Measurements from ENCODE around the gene NOPCHAP1.

The NOPCHAP1 gene

DNA sequence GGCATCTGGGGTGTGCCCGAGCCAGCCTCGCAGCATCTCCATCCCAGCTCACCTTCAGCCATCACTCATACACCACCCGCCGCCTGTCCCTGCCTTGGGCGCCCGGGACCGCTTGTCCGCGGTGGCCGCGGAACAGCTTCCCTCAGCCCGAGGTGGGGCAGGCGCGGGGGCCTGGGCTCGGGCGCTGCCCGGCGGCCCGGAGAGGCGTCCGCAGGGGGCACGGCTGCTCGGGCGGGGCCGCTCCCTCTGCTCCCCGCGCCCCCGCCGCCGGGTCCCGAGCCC lies 28.5 kb upstream of the NOPCHAP1 start:
- Mint-ChIP-seq H3K27me3 (peaks cover 4% of the 10 kb centered on the region), H3K27ac (peak overlapping the region; percentile 85)
- peak in 1 of 2 donors; percentile 30 for DNase-seq (ENCODE audit: low spot score in 2 of 2)

DNA sequence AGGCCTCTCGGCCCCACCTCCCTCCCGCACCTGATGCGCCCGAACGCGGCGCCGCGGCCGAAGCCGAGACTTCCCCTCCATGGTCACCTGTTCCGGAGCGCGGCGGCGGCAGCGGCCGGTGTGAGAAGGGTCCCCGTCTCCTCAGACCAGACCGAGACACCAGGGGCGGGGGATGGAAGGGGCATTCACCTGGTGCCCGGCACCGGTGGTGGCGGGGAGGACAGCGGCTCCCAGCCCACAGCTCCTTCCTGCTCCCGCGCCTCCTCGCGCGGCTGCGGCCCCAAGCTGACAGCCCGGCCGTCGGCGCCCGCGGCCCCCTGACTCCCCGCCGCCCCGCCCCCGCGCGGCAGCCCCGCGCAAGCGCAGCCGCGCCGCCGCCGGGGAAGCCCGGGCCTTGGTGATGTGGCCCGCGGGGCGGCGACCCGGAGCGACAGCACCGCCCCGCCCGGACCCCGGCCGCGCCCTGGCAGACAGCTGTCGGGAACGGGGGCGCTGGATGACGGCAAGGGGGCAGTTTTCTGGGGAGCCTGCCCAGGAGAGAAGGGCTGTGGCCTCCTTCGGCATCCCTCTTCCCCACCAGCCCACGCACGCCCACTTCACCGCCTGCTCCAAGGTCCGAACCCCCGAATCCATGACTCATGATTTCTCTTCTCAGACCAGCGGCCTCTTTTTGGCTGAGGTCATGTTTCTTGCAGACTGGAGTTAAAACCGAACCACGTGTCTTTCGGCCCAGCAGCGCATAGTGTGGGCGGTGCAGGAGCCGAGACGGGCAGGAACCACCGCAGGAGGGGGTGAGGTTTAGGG lies 27.9 kb upstream of the NOPCHAP1 start, which contains the start of gene SLC41A2:
Gene SLC41A2 (minus strand): TSS at position 290 of the 804 bp plus-strand sequence. CDS start 29,763 bp downstream, outside the sequence.
- H3K36me3 Mint-ChIP-seq = no peaks in the 10 kb centered on the region
- DNase-seq (ENCODE audit: low spot score in 2 of 2) = peak; percentile 82 to 84
- H3K27ac Mint-ChIP-seq = peak within 1 kb of the TSS; percentile 96
- ATAC-seq (ENCODE audit: low read depth) = peak; percentile 86
- H3K4me3 Mint-ChIP-seq = peak within 1 kb of the TSS; percentile 95
- peaks cover 13% of the 10 kb centered on the region for H3K4me1 Mint-ChIP-seq
- H3K9me3 Mint-ChIP-seq = no peaks in the 10 kb centered on the region
- peaks cover 4% of the 10 kb centered on the region for H3K27me3 Mint-ChIP-seq

More for the DNA sequence above, 28.5 kb upstream of the NOPCHAP1 start:
- Mint-ChIP-seq H3K4me3 (peak overlapping the region; percentile 90), H3K4me1 (peaks cover 15% of the 10 kb centered on the region), H3K9me3 (no peaks in the 10 kb centered on the region), H3K36me3 (no peaks in the 10 kb centered on the region)
- ATAC-seq (ENCODE audit: low read depth) = peak; percentile 21

DNA sequence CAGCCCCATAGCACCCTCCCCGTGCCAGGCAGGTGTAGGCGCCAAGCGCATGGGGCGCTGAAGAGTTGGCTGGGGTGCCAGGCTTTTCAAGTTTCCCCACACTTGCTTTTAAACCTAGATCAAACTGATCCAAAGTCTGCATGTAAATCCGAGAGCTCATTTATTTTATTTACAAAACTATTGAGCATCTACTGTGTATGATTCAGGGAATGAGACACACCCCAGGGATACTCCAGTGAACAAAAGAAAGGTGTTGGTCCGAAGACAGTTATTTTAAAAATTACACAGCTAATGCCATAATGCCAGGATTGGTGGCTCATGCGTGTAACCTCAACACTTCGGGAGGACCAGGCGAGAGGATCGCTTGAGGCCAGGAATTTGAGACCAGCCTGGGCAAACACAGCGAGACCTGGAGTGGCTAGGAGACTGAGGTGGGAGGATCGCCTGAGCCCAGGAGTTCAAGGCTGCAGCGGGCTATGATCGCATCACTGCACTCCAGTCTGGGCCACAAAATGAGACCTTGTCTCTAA lies 27.2 kb upstream of the NOPCHAP1 start:
- Mint-ChIP-seq H3K27me3 (peaks cover 4% of the 10 kb centered on the region), H3K27ac (peak overlapping the region; percentile 96), H3K4me1 (peaks cover 13% of the 10 kb centered on the region), H3K4me3 (peak overlapping the region; percentile 95), H3K9me3 (no peaks in the 10 kb centered on the region), H3K36me3 (no peaks in the 10 kb centered on the region)
- ATAC-seq (ENCODE audit: low read depth) (no peak), DNase-seq (ENCODE audit: low spot score in 2 of 2) (no peak)

DNA sequence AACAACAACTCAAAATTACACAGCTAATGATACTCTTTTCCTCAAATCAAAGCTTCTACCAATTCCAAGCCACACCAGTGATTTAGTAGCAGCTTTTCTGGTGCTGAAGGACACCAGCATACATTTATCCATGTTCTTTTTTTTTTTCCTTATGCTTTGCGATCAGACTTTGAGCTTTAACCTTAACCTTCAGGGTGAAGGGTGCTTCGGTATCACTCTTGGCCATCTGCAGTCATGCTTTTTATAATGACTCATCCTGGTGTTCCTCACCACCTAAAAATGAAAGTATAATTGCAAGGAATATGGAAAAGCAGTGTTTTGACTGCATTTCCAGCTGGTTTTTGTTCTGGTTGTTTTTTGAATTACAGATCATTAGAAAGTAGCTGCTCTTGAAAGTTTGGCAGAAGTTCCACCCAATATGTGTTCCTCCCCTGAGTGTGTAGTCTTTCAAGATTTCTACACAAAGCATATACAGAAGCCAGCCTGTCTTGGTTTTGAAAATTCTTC lies 26.7 kb upstream of the NOPCHAP1 start:
- Mint-ChIP-seq H3K4me1 (peaks cover 13% of the 10 kb centered on the region), H3K9me3 (no peaks in the 10 kb centered on the region), H3K36me3 (no peaks in the 10 kb centered on the region), H3K27ac (peak overlapping the region; percentile 96), H3K27me3 (peaks cover 4% of the 10 kb centered on the region), H3K4me3 (peak overlapping the region; percentile 95)
- DNase-seq (ENCODE audit: low spot score in 2 of 2) = no peak
- no peak for ATAC-seq (ENCODE audit: low read depth)

DNA sequence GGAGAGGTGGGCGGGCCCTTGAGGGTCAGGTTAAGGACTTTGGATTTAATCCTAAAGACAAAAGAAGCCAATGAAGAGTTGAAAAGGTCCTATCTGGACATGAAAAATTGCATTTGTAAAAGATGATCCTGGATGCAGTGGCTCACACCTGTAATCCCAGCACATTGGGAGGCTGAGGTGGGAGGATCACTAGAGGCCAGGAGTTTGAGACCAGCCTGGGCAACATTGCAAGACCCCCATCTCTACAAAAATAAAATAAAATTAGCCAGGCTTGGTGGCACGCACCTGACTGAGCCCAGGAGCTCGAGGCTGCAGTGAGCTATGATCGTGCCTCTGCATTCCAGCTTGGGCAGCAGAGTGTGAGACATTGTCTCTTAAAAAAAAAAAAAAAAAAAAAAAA lies 25.7 kb upstream of the NOPCHAP1 start:
- Mint-ChIP-seq H3K27ac (no peak overlapping the region), H3K9me3 (no peaks in the 10 kb centered on the region), H3K36me3 (no peaks in the 10 kb centered on the region), H3K27me3 (peaks cover 4% of the 10 kb centered on the region), H3K4me3 (no peak overlapping the region), H3K4me1 (peaks cover 13% of the 10 kb centered on the region)
- ATAC-seq (ENCODE audit: low read depth) (no peak), DNase-seq (ENCODE audit: low spot score in 2 of 2) (no peak)

DNA sequence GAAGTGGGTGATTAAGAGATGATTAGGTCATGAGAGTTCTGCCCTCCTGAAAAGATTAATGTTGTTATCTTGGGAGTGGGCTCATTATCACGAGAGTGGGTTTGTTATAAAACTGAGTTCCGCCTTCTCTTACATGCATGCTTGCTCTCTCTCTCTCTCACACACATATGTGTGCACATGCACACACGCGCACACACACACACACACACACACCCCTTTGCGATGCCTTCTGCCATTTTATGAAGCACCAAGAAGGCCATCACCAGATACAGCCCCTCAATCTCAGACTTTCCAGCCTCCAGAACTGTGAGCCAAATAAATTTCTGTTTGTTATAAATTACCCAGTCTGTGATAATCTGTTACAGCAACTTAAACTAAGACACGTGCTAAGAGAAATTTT lies 22.4 kb upstream of the NOPCHAP1 start:
- no peaks in the 10 kb centered on the region for H3K36me3 Mint-ChIP-seq
- no peak overlapping the region for H3K27ac Mint-ChIP-seq
- no peak for ATAC-seq (ENCODE audit: low read depth)
- peaks cover 4% of the 10 kb centered on the region for H3K27me3 Mint-ChIP-seq
- peaks cover 18% of the 10 kb centered on the region for H3K4me1 Mint-ChIP-seq
- H3K9me3 Mint-ChIP-seq = no peaks in the 10 kb centered on the region
- no peak overlapping the region for H3K4me3 Mint-ChIP-seq
- no peak for DNase-seq (ENCODE audit: low spot score in 2 of 2)

DNA sequence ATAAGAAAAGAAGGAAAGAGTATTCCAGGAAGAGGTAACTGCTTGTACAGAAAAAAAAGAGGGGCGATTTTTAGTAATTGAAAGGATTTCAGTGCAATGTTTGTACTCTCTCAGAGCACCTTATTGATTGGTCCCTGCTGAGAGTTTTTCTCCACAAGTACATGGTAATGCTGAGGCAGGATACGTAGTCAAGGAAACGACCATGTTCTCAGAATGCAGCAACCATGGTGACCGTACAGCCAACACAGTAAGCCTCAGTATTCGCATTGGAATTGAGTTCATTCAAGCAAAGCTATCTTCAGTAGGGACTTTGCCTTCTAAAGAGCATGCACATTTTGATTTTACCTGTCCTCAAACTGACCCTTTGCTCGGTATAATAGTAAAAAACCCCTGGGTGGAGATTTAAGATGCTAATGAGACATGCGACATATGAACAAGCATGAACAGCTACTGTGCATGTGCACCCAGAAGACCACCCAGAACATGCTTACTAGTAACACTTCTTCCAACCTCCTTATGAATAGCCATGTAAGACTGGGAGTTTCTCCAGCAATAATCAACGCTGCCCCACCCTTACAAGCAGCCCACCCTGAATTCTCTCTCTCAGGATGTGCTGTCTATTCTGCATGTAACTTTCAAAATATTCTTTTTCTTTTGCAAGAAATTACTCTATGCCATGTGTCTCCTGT lies 21.8 kb upstream of the NOPCHAP1 start:
- no peak overlapping the region for H3K4me3 Mint-ChIP-seq
- DNase-seq (ENCODE audit: low spot score in 2 of 2) = no peak
- H3K27me3 Mint-ChIP-seq = peaks cover 4% of the 10 kb centered on the region
- no peak for ATAC-seq (ENCODE audit: low read depth)
- no peak overlapping the region for H3K27ac Mint-ChIP-seq
- H3K4me1 Mint-ChIP-seq = peaks cover 13% of the 10 kb centered on the region
- no peaks in the 10 kb centered on the region for H3K9me3 Mint-ChIP-seq
- no peaks in the 10 kb centered on the region for H3K36me3 Mint-ChIP-seq

DNA sequence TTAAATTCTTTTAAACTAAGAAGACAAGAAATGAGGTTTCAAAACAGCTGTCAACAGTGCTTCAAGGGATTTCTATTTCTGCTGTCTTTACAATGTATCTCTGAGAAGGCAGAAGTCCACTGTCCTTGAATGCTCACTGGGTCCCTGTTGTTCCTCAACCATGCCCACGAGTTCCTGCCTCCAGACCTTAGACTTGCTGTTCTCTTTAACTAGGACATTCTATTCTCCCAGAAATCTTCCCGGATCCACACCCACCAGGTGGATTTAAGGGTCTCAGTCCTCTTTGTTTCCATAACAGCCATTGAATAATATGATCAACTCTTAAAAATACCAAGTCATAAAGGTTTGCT lies 21.3 kb upstream of the NOPCHAP1 start:
- Mint-ChIP-seq H3K4me1 (peaks cover 14% of the 10 kb centered on the region), H3K27ac (no peak overlapping the region), H3K9me3 (no peaks in the 10 kb centered on the region), H3K36me3 (no peaks in the 10 kb centered on the region), H3K27me3 (peaks cover 4% of the 10 kb centered on the region), H3K4me3 (no peak overlapping the region)
- ATAC-seq (ENCODE audit: low read depth) (no peak), DNase-seq (ENCODE audit: low spot score in 2 of 2) (no peak)

DNA sequence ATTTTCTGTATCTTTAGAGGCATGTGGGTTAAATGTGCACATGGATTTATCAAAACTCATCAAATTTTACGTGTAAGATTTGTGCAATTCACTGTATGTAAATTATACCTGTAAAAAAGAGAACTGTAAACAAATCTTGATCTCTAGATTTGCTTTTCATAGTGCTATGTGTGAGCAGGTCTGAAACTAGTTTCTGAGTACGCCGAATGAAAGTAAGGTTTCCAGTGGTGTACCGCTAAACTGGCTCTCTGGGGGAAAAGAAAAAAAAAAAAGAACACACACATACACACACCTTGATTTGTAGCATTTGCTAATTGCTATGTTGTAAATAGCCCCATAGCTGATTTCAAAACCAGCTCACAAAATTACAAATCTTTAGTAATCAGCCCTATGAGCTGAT lies 19.4 kb upstream of the NOPCHAP1 start:
- ATAC-seq (ENCODE audit: low read depth) (peak; percentile 97), DNase-seq (ENCODE audit: low spot score in 2 of 2) (no peak)
- Mint-ChIP-seq H3K36me3 (no peaks in the 10 kb centered on the region), H3K27ac (peak overlapping the region; percentile 60), H3K9me3 (no peaks in the 10 kb centered on the region), H3K4me1 (peaks cover 14% of the 10 kb centered on the region), H3K4me3 (peak overlapping the region; percentile 39), H3K27me3 (no peaks in the 10 kb centered on the region)

DNA sequence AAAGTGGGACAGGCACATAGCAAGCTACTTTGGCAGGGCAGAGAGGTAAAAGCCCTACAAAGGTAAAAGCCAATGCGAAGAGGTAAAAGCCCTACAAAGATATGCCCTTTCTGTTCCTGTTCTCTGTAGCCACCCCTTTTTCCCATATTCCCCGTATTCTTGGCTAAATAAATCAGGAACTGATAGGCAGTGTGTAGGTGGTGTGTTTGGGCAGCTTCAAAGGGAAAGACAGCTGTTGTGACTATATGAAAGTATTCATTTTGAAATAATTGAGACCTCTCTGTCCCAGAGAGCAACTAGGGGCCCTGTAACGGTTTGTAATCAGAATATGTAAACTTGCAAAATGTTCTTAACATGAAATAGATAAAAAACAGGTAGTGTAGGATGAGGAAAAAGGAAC lies 16.8 kb upstream of the NOPCHAP1 start:
- no peak for ATAC-seq (ENCODE audit: low read depth)
- DNase-seq (ENCODE audit: low spot score in 2 of 2) = no peak
- Mint-ChIP-seq H3K36me3 (no peaks in the 10 kb centered on the region), H3K4me1 (peaks cover 14% of the 10 kb centered on the region), H3K9me3 (no peaks in the 10 kb centered on the region), H3K4me3 (no peak overlapping the region), H3K27me3 (no peaks in the 10 kb centered on the region), H3K27ac (no peak overlapping the region)

DNA sequence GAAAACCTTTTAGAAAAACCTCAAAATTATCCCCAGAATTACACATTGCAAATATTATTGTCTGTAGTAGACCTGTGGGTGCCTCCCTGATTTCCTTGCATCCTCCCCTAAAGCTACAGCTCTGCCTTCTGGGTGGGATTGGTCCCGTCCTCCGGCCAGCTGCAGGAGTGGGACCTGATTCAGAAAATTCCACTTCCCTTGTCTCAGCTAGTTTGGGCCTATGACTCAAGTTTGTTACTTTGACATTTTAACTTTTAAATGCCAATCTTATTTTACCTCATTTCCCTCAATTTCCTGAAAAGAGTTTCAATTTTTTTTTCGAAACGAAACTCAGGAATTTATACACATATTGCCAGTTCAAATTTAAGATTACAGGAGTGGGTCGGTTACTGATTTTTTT lies 14.8 kb upstream of the NOPCHAP1 start:
- Mint-ChIP-seq H3K4me1 (peaks cover 14% of the 10 kb centered on the region), H3K27ac (no peak overlapping the region), H3K27me3 (no peaks in the 10 kb centered on the region), H3K36me3 (no peaks in the 10 kb centered on the region), H3K9me3 (no peaks in the 10 kb centered on the region), H3K4me3 (no peak overlapping the region)
- DNase-seq (ENCODE audit: low spot score in 2 of 2) (no peak), ATAC-seq (ENCODE audit: low read depth) (no peak)

DNA sequence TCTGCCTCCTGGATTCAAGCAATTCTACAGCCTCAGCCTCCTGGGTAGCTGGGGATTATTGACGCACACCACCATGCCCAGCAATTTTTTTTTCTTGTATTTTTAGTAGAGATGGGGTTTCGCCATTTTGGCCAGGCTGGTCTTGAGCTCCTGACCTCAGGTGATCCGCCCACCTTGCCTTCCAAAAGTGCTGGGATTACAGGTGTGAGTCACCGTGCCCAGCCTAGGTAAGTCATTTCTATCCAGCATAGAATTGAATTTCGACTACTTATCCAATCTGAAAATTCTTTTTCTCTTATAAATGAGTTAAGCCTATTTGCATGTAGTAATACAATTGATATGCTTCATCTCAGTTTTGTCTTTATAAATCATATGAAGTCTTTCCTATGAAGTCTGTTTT lies 12.9 kb upstream of the NOPCHAP1 start:
- H3K27ac Mint-ChIP-seq = no peak overlapping the region
- no peaks in the 10 kb centered on the region for H3K27me3 Mint-ChIP-seq
- no peak overlapping the region for H3K4me3 Mint-ChIP-seq
- ATAC-seq (ENCODE audit: low read depth) (no peak), DNase-seq (ENCODE audit: low spot score in 2 of 2) (no peak)
- H3K9me3 Mint-ChIP-seq = no peaks in the 10 kb centered on the region
- H3K4me1 Mint-ChIP-seq = peaks cover 12% of the 10 kb centered on the region
- H3K36me3 Mint-ChIP-seq = no peaks in the 10 kb centered on the region

DNA sequence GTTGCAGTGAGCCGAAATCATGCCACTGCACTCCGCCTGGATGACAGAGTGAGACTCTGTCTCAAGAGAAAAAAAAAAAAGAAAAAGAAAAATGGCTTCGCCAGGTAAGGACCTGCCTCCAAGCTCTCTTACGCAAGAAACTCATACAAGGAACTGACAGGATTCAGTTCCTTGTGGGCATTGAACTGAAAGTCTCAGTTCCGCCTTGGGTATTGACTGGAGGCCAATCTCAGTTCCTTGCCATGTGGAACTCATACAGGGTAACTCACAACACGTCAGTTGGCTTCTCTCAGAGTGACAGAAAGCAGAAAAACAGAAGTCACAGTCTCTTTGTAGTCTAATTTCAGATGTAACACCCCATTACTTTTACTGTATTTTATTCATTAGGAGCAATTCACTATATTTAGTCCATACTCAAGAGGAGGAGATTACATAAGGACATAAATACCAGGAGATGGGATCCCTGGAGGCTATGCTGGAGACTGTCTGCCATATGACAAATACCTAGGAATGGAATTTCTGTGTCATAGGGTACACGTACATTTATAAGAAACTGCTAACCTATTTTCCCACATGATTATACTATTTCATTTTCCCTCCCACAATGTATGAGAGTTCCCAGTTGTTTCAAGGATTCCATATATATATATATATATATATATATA lies 11.4 kb upstream of the NOPCHAP1 start:
- H3K4me3 Mint-ChIP-seq = peak overlapping the region; percentile 44
- H3K36me3 Mint-ChIP-seq = no peaks in the 10 kb centered on the region
- H3K4me1 Mint-ChIP-seq = peaks cover 10% of the 10 kb centered on the region
- DNase-seq (ENCODE audit: low spot score in 2 of 2) (peak; percentile 42 to 79), ATAC-seq (ENCODE audit: low read depth) (peak; percentile 99)
- H3K9me3 Mint-ChIP-seq = no peaks in the 10 kb centered on the region
- peak overlapping the region; percentile 91 for H3K27ac Mint-ChIP-seq
- no peaks in the 10 kb centered on the region for H3K27me3 Mint-ChIP-seq

Measured in memory B cell (primary cell).